ENCODE results near the gene TMPRSS2.

Gene TMPRSS2

DNA sequence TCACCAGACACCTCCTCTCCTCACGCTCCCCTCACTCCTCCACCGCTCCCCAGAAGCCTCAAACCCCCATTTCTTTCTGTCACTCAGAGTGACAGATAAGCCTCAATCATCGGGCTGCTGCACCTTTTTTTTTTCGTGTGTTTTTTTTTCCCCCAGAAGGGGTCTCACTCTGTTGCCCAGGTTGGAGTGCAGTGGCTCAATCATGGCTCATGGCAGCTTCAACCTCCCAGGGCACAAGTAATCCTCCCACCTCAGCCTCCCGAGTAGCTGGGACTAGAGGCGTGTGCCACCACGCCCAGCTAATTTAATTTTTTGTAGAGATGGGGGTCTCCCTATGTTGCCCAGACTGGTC is 1.2 kb upstream of the TMPRSS2 start:
- no peak for DNase-seq

- no peak for DNase-seq
Measured at GRCh38 chr21:41508415-41509144, 622 bp upstream of the TMPRSS2 start.

- DNase-seq: no peak
Measured at GRCh38 chr21:41506611-41507520, 1.1 kb downstream of the TMPRSS2 start.

DNA sequence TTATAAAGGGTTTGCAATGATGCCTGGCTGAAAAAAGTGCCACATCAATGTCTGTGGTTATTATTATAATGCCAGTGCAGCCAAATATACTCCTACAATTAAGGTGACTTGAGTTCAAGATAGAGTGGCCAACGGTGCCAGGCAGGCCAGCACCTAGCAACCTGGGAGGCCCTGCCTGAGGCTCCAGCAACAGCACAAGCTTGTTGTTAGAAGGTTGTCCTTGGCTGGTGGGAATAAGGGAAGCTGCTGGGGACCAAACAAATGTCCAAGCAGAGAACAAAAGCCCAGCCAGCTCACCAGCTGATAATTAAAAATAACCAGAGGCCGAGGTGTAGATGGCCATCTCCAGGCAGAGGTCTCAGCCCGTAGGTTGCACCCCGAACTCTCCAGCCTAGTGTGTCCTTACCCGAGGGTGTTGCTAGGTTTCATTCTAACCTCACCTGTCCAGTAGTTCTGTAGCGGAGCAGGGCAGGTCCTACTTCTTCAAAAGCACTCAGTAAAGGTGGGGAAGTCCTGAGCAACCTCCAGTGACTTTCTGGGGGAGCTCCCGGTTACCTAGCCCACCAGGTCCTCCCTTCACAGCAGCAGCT is 1.9 kb downstream of the TMPRSS2 start:
- no peak for DNase-seq

- no peak for DNase-seq
Measured at GRCh38 chr21:41504030-41504429, 3.9 kb downstream of the TMPRSS2 start.

- no peak for DNase-seq
Measured at GRCh38 chr21:41503331-41503730, 4.6 kb downstream of the TMPRSS2 start.

- no peak for DNase-seq
Measured at GRCh38 chr21:41501919-41502318, 6.0 kb downstream of the TMPRSS2 start.

DNA sequence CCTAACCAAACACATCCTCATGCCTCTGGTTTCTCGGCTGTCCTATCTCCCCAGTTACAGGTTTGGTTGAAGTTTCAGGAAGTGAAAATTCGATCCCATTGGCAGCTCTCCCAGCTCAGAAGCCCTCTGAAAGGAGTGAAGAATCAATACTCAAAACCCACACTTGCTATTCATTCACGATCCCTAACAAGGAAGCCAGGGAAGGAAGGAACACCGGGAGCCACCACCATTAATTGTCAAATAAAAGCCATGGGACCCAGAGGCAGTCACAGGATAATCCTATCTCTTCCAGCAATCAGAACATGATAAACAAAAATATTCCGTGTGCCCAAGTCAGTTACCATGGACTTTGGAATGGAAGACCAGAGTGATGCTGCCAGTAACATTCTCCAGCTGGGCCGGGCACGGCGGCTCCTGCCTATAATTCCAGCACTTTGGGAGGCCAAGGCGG is 7.0 kb downstream of the TMPRSS2 start:
- no peak for DNase-seq

- no peak for DNase-seq
Measured at GRCh38 chr21:41500363-41500762, 7.6 kb downstream of the TMPRSS2 start.

GRCh38 chr21:41499920-41500319 is 8.0 kb downstream of the TMPRSS2 start:
- DNase-seq: no peak

- DNase-seq: no peak
Measured at GRCh38 chr21:41497788-41498187, 10.2 kb downstream of the TMPRSS2 start.

GRCh38 chr21:41497008-41497407 is 10.9 kb downstream of the TMPRSS2 start:
- DNase-seq: no peak

DNA sequence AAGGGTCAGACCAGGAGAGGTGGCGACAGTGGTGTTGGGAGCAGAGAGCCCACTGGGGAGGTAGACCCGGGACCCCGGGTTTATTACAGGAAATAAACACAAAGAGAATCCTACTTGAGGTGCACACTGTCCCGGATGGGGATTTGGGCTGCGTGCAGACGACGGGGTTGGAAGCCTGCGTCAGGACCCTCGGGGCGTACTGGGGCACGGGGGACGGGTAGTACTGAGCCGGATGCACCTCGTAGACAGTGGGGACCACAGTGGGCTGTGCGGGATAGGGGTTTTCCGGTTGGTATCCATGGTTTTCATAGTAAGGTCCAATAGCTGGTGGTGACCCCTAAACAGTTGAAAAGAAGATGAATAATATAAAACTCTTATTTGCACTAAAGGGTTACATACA is 13.7 kb downstream of the TMPRSS2 start:
- no peak for DNase-seq

DNA sequence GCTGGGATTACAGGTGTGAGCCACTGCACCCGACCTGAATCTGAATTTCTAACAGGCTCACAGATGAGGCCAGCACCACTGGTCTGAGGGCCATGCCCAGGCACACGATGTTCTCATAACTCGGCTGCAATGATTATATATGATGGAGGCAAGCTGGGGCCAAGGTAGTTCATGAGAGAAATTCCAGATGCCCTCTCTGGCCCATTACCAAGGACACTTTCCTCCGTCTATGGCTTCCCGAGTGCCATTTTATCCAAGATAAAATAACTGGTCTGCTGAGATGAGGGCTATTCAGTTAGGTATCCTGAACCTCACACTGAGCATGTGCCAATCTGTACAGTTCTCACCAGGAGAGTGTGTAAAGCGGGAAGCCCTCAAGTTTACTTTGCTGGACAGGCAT is 16.5 kb downstream of the TMPRSS2 start:
- no peak for DNase-seq

DNA sequence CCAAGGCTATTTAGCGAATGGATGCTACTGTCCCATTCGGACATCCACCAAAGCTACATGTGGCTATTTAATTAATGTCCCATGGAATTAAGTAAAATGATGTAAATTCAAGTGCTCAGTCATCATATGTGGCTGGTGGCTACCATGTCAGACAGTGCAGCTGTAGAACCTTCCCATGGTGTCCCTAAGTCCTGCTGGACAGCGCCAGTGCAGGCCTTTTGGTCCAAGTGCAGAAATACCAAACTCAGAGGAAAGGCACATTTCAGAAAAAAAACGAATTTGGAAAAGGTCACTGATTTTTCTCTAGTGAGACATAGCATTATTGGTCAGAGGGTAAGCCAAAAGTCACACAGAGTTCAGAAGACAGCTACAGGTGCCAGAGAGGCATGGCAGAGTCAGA is 17.6 kb downstream of the TMPRSS2 start:
- DNase-seq: no peak

- DNase-seq: no peak
Measured at GRCh38 chr21:41489329-41489728, 18.6 kb downstream of the TMPRSS2 start.

GRCh38 chr21:41488080-41488479 is 19.9 kb downstream of the TMPRSS2 start:
- DNase-seq: no peak

GRCh38 chr21:41487082-41487481 is 20.9 kb downstream of the TMPRSS2 start:
- no peak for DNase-seq

DNA sequence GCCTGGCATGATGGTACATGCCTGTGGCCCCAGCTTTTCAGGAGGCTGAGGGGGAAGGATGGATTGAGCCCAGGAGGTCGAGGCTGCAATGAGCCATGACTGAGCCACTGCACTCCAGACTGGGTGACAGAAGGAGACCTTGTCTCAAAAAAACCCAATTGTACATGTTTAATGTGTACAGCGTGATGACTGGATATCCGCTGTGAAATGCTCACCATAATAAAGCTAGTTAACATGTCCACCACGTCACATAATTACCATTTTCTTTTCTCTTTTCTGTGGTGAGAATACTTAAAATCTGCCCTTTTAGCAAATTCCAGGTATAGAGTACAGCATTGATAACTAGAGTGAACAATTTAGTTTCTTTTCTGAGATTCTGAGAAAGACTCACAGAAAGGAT is 24.0 kb downstream of the TMPRSS2 start:
- no peak for DNase-seq

- no peak for DNase-seq
Measured at GRCh38 chr21:41483415-41483814, 24.5 kb downstream of the TMPRSS2 start.

GRCh38 chr21:41482980-41483379 is 25.0 kb downstream of the TMPRSS2 start:
- DNase-seq: no peak

DNA sequence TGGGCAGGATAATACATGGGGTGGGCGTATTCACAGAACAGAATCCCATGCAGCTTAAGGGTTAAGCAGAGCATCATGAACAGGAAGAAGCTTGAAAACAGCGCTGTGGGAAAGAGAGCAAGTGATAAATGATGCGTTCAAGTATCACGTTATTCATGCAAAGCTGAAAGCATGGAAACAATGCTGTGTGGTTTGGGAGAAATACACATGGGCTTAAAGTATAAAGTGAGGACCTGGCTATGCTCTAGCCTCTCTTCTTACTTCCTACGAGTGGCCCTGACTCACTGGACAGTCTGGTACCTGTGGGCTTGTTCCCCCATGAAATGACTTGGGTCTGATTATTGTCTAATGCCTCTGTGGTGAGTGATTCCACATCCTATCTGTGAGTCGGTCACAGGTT is 25.7 kb downstream of the TMPRSS2 start:
- DNase-seq: no peak

- no peak for DNase-seq
Measured at GRCh38 chr21:41481191-41481590, 26.8 kb downstream of the TMPRSS2 start.

All from stimulated activated CD4-positive, alpha-beta T cell treated with anti-CD3 and anti-CD28 coated beads, Interleukin-1b, Interleukin-23, amount 100 ng/mL, for 48 hours (primary cell).